Testis (tissue), 3 donors: ENCODE measurements around the gene DSG1. TPM values are rescaled to one million over a fixed set of nuclear protein-coding genes. Genes with fewer than 3 reads are reported as not detected.

Experiments used
- DNase-seq: peaks from one replicate; pipeline ENCODE4 v3.0.0-alpha.2; 2019
- H3K27ac ChIP-seq, 2 donors: fragments of 200-600 bp; sonication (generic); one replicate each; pipeline ENCODE4 v1.5.1; 2019
- H3K27me3 ChIP-seq: fragments of 200-600 bp; sonication (generic); one replicate; pipeline ENCODE4 v1.5.1; 2019
- H3K36me3 ChIP-seq: fragments of 200-600 bp; sonication (generic); one replicate; pipeline ENCODE4 v1.5.1; 2017; ENCODE audit warnings: low read depth; ENCODE audit errors: missing control alignments
- H3K4me1 ChIP-seq: fragments of 200-600 bp; sonication (generic); one replicate; pipeline ENCODE4 v1.5.1; 2019
- H3K4me3 ChIP-seq, 2 donors: fragments of 200-600 bp; sonication (generic); one replicate each; pipeline ENCODE4 v1.5.1; 2017 to 2019
- H3K9me3 ChIP-seq: fragments of 200-600 bp; sonication (generic); one replicate; pipeline ENCODE4 v1.5.1; 2017
- CTCF ChIP-seq, 3 experiments: fragments of 450-650 bp in 2 of 3; fragments of 200-600 bp in 1 of 3; sonication (generic) in 1 of 3; IDR thresholded peaks; one replicate each; pipeline ENCODE4 v1.5.1; 2016 to 2019; ENCODE audit warnings: antibody characterized with exemption in 3 of 3, mild to moderate bottlenecking in 2 of 3, moderate library complexity in 1 of 3
- POLR2A ChIP-seq: fragments of 450-650 bp; IDR thresholded peaks from one replicate; pipeline ENCODE4 v1.6.1; 2017; ENCODE audit warnings: antibody characterized with exemption, mild to moderate bottlenecking, moderate library complexity
- WGBS, 2 donors: methylation state at CpG; one replicate each; pipeline ENCODE4 v1.1.5; 2018; 5-methylcytosine and 5-hydroxymethylcytosine counted together
- intact Hi-C: fragments of 100-400 bp; cut with DNase I; formaldehyde crosslinking; loops from one replicate; pipeline ENCODE4 v1.15.1; 2023; ENCODE audit warnings: low total_unique reads
- polyA plus RNA-seq: library from polyadenylated mRNA; stranded (reverse); fragments of 350-450 nt; fragmentation: Illumina TruSeq; extraction: RNeasy Lipid Tissue Mini Kit (QIAGEN cat#74804); gene quantifications from one replicate; pipeline ENCODE4 v1.2.3, GENCODE V29; 2014; ENCODE audit warnings: low read depth, low replicate concordance; ENCODE audit not compliant: insufficient read depth
- total RNA-seq, 2 donors: library from RNA; depleted of rRNA; stranded (reverse); fragments of >200 nt; gene quantifications; one replicate each; pipeline ENCODE4 v1.2.3, GENCODE V29; 2016

Gene DSG1
- total and polyA plus RNA-seq, 3 donors from 2014 or later, result 2.8 to 5.4 (median 3.8) TPM

GRCh38 chr18:31364190-31364589 is 46.2 kb downstream of the DSG1 start:
- TF ChIP-seq POLR2A, result no peak
- no peak for TF ChIP-seq CTCF (IDR thresholded peaks at IDR 0.05)
- Histone ChIP-seq H3K4me3 (no peak overlapping the region), H3K27ac (no peak overlapping the region), H3K9me3 (no peaks in the 10 kb centered on the region), H3K4me1 (no peaks in the 10 kb centered on the region), H3K27me3 (no peaks in the 10 kb centered on the region), H3K36me3 (no peaks in the 10 kb centered on the region)
- WGBS, 2 donors, result 89 to 92% methylated on average over 4 of the region's 4 CpGs
- DNase-seq, result no peak
- intact Hi-C loops, result no loop called here

GRCh38 chr18:31369478-31369877 is 51.5 kb downstream of the DSG1 start:
- no peak for DNase-seq
- no peak overlapping the region for H3K4me3 ChIP-seq
- no peaks in the 10 kb centered on the region for H3K9me3 ChIP-seq
- no peaks in the 10 kb centered on the region for H3K4me1 ChIP-seq
- intact Hi-C loops, result no loop called here
- H3K27me3 ChIP-seq, result no peaks in the 10 kb centered on the region
- TF ChIP-seq CTCF (IDR thresholded peaks at IDR 0.05) (no peak), POLR2A (no peak)
- H3K36me3 ChIP-seq, result no peaks in the 10 kb centered on the region
- H3K27ac ChIP-seq, result no peak overlapping the region

GRCh38 chr18:31371989-31372388 is 54.0 kb downstream of the DSG1 start:
- DNase-seq, result no peak
- intact Hi-C loops, result no loop called here
- Histone ChIP-seq H3K4me3 (no peak overlapping the region), H3K36me3 (no peaks in the 10 kb centered on the region), H3K9me3 (no peaks in the 10 kb centered on the region), H3K27ac (no peak overlapping the region), H3K4me1 (no peaks in the 10 kb centered on the region), H3K27me3 (no peaks in the 10 kb centered on the region)
- TF ChIP-seq CTCF (IDR thresholded peaks at IDR 0.05) (no peak), POLR2A (no peak)

DNA sequence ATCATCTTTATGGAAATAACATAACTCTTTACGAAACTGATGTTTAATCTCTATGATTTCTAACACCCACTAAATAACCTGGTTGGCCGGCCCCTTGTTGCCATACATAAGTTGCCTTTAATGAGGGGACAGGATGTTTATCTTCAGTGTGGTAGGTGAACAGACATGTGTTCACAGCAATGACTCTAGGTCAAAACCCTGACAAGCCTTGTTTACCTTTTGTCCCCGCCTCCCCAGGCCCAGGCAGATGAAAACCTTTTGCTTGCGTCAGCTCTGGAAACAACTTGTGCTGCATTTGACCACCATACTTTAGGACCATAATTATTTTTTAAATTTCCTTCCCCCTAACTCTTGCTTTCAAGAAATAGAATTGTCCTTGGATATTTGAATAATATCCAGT is 55.7 kb downstream of the DSG1 start:
- WGBS, 2 donors, result 86 to 91% methylated on average over 4 of the region's 4 CpGs
- Histone ChIP-seq H3K27me3 (no peaks in the 10 kb centered on the region), H3K4me1 (no peaks in the 10 kb centered on the region), H3K9me3 (no peaks in the 10 kb centered on the region), H3K27ac (no peak overlapping the region), H3K36me3 (no peaks in the 10 kb centered on the region), H3K4me3 (no peak overlapping the region)
- no peak for DNase-seq
- TF ChIP-seq POLR2A (no peak), CTCF (IDR thresholded peaks at IDR 0.05) (no peak)
- intact Hi-C loops, result no loop called here

DNA sequence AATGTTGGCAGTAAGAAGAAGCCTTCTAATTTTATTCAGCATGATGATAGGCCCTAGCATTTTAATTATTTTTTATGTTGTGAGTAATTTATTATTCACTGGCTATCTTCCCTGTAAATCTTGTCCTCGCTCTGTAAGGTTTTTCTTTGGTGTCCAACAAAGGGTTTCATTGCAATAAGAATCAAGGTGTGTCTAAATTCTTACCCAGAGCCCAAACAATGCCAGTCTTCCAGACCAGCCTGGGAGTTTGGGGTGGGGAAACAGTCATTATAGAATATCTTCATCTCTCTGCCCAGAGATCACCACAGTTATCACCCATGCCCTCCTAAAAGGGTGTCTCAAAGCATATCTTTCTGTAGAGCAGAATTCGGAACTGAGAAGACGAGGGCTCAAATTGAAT is 58.5 kb downstream of the DSG1 start, which contains the start of gene DSG4:
Gene DSG4 (plus strand): TSS at position 301 of the 400 bp plus-strand sequence. CDS start 135 bp downstream, outside the sequence.
- intact Hi-C loops, result no loop called here
- Histone ChIP-seq H3K4me3 (no peak within 1 kb of the TSS), H3K27me3 (no peaks in the 10 kb centered on the region), H3K4me1 (no peaks in the 10 kb centered on the region), H3K27ac (no peak within 1 kb of the TSS), H3K9me3 (no peaks in the 10 kb centered on the region), H3K36me3 (no peaks in the 10 kb centered on the region)
- 87 to 95% methylated on average over 3 of the region's 3 CpGs for WGBS, 2 donors
- TF ChIP-seq CTCF (IDR thresholded peaks at IDR 0.05), result no peak
- TF ChIP-seq POLR2A, result no peak
- DNase-seq, result no peak
